ENCODE measurements around the gene UBA7. TPM values are rescaled to one million over a fixed set of nuclear protein-coding genes. Genes with fewer than 3 reads are reported as not detected.
"Not testable (repeated sequence)": the region's sequence is repeated elsewhere in the genome, so short reads cannot be mapped to it uniquely, and the experiment has no call there.

The UBA7 gene
- polyA plus RNA-seq, 1 donor from 2014 or later: 4.0 TPM

DNA sequence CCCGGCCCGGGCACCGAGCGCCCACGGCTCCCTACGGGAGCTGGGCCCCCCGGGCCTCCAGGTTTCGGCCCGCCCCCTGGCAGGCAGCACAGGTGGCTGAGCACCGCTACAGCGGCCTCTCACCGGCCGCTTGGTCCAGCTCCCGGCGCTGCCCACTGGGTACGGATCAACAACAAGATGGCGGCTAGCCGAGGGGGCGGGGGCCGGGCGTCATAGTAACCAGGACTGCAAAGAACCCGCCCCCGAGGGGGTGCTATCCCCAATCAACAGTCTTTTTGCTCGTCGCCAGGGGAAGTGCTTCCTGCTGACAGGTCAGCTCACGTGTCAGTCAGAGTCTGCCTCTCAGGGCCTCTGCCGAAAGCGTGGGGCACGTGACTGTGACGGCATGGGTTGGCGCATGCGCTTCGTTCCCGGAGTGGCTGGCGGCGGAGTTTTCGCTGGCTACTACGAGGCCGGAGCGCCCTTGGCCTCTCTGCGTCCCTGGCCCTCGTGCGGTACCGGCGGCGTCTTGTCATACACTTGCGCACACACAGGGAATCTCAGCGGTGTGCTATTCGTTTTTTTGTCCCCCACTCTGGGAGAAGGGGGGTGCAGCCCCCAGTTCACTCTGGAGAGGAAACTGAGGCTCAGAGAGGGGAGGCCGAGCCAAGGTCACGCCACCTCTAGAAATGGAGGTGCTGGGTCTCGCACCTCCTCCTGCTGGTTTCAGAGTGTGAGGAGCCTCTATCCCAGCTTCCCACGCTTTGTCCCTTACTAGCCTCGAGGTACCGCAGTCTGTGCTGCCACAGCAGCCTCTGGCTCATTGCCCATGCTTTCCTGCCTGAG lies 27.2 kb downstream of the UBA7 start, which contains the start of gene IP6K1:
Gene IP6K1 (minus strand): TSS at position 186 of the 825 bp plus-strand sequence. CDS start 38,502 bp downstream, outside the sequence.
- TF ChIP-seq TAF1 (IDR thresholded peaks at IDR 0.05; ENCODE audit: low read depth): peak; percentile 58
- TF ChIP-seq, protein P1, sequence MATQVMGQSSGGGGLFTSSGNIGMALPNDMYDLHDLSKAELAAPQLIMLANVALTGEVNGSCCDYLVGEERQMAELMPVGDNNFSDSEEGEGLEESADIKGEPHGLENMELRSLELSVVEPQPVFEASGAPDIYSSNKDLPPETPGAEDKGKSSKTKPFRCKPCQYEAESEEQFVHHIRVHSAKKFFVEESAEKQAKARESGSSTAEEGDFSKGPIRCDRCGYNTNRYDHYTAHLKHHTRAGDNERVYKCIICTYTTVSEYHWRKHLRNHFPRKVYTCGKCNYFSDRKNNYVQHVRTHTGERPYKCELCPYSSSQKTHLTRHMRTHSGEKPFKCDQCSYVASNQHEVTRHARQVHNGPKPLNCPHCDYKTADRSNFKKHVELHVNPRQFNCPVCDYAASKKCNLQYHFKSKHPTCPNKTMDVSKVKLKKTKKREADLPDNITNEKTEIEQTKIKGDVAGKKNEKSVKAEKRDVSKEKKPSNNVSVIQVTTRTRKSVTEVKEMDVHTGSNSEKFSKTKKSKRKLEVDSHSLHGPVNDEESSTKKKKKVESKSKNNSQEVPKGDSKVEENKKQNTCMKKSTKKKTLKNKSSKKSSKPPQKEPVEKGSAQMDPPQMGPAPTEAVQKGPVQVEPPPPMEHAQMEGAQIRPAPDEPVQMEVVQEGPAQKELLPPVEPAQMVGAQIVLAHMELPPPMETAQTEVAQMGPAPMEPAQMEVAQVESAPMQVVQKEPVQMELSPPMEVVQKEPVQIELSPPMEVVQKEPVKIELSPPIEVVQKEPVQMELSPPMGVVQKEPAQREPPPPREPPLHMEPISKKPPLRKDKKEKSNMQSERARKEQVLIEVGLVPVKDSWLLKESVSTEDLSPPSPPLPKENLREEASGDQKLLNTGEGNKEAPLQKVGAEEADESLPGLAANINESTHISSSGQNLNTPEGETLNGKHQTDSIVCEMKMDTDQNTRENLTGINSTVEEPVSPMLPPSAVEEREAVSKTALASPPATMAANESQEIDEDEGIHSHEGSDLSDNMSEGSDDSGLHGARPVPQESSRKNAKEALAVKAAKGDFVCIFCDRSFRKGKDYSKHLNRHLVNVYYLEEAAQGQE (IDR thresholded peaks at IDR 0.05; ENCODE audit: borderline replicate concordance): peak; percentile 18
- TF ChIP-seq EZH2 (IDR thresholded peaks at IDR 0.05; ENCODE audit: borderline replicate concordance, insufficient read depth, low read length, poor library complexity, severe bottlenecking): no peak
- TF ChIP-seq POLR2AphosphoS5 (IDR thresholded peaks at IDR 0.05): peak; percentile 99
- TF ChIP-seq EP300 (conservative IDR thresholded peaks at IDR 0.05; ENCODE audit: poor library complexity, severe bottlenecking): no peak
- TF ChIP-seq, protein P2, sequence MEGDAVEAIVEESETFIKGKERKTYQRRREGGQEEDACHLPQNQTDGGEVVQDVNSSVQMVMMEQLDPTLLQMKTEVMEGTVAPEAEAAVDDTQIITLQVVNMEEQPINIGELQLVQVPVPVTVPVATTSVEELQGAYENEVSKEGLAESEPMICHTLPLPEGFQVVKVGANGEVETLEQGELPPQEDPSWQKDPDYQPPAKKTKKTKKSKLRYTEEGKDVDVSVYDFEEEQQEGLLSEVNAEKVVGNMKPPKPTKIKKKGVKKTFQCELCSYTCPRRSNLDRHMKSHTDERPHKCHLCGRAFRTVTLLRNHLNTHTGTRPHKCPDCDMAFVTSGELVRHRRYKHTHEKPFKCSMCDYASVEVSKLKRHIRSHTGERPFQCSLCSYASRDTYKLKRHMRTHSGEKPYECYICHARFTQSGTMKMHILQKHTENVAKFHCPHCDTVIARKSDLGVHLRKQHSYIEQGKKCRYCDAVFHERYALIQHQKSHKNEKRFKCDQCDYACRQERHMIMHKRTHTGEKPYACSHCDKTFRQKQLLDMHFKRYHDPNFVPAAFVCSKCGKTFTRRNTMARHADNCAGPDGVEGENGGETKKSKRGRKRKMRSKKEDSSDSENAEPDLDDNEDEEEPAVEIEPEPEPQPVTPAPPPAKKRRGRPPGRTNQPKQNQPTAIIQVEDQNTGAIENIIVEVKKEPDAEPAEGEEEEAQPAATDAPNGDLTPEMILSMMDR (IDR thresholded peaks at IDR 0.05; ENCODE audit: poor library complexity, severe bottlenecking): no peak
- peak; percentile 63 for TF ChIP-seq MXI1 (conservative IDR thresholded peaks at IDR 0.05; ENCODE audit: poor library complexity, severe bottlenecking)
- no peak for TF ChIP-seq SMC3 (conservative IDR thresholded peaks at IDR 0.05; ENCODE audit: poor library complexity)
- TF ChIP-seq RAD21 (conservative IDR thresholded peaks at IDR 0.05): no peak
- Histone ChIP-seq H3K79me2 (replicated peaks; ENCODE audit: insufficient read depth, low read length) (peaks cover 41% of the 10 kb centered on the region), H3F3A (ENCODE audit: insufficient read depth, low read length, poor library complexity, severe bottlenecking) (no peaks in the 10 kb centered on the region), H3K27ac (ENCODE audit: low read length) (peak within 1 kb of the TSS; percentile 92), H3K27me3 (ENCODE audit: insufficient read depth, low read depth, low read length) (no peaks in the 10 kb centered on the region), H3K9me3 (ENCODE audit: low read length) (no peaks in the 10 kb centered on the region), H3K9ac (ENCODE audit: low read length) (peak within 1 kb of the TSS; percentile 98), H3K36me3 (ENCODE audit: insufficient read depth, low read length) (no peaks in the 10 kb centered on the region), H3K4me3 (ENCODE audit: low read length) (peak within 1 kb of the TSS; percentile 79), H2AFZ (ENCODE audit: low read depth, low read length) (peak within 1 kb of the TSS; percentile 91), H3K4me2 (ENCODE audit: low read length) (peak within 1 kb of the TSS; percentile 94), H3K9me2 (ENCODE audit: insufficient read depth, low read length) (no peaks in the 10 kb centered on the region), H4K20me1 (ENCODE audit: insufficient read depth) (peaks cover 2% of the 10 kb centered on the region)

DNA sequence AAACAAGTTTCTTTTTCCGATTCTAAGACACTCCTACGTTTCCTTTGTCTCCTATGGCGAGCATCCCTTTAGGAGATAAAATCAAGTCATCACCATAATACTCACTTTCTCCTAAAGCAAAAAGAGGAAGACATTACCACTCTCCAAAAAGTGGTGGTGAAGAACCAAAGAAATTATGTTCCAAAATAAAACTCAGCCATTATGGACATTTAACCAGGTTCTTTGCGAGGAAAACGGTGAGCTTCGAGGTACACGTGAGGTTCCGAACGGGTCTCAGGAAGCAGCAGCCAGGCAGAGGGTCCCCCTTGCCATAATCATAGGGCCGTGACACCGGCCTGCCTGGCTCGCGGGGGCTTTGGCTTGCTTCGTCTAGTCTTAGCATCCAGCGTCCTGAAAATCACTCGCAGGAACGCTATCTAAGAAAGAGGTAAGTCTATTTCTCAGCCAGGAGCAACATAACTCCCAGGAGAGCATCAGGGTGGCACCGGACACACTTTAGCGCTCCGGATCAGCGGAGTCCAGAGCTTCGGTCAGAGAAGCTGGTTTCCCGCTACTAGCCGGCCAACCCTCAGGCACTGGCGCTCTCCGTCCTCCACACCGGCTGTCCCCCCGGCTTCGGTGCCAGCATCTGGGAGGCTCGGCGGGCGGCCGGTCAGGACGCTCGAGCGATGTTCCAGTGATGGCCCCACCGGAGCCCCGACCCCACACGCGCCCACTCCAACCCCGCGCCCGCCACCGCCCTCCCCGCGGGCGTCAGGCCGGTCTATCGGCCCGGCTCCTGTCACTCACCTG lies 28.0 kb downstream of the UBA7 start:
- Histone ChIP-seq H3F3A (ENCODE audit: insufficient read depth, low read length, poor library complexity, severe bottlenecking) (no peaks in the 10 kb centered on the region), H3K79me2 (replicated peaks; ENCODE audit: insufficient read depth, low read length) (peaks cover 48% of the 10 kb centered on the region), H3K27ac (ENCODE audit: low read length) (peak overlapping the region; percentile 92), H3K27me3 (ENCODE audit: insufficient read depth, low read depth, low read length) (no peaks in the 10 kb centered on the region), H3K9me3 (ENCODE audit: low read length) (no peaks in the 10 kb centered on the region), H3K4me2 (ENCODE audit: low read length) (peak overlapping the region; percentile 94), H3K9ac (ENCODE audit: low read length) (peak overlapping the region; percentile 98), H3K9me2 (ENCODE audit: insufficient read depth, low read length) (no peaks in the 10 kb centered on the region), H4K20me1 (ENCODE audit: insufficient read depth) (peaks cover 4% of the 10 kb centered on the region), H3K4me3 (ENCODE audit: low read length) (peak overlapping the region; percentile 79), H2AFZ (ENCODE audit: low read depth, low read length) (peak overlapping the region; percentile 73), H3K36me3 (ENCODE audit: insufficient read depth, low read length) (no peaks in the 10 kb centered on the region)
- TF ChIP-seq, protein P1 (IDR thresholded peaks at IDR 0.05; ENCODE audit: borderline replicate concordance): peak; percentile 34
- TF ChIP-seq EP300 (conservative IDR thresholded peaks at IDR 0.05; ENCODE audit: poor library complexity, severe bottlenecking) (no peak), TAF1 (IDR thresholded peaks at IDR 0.05; ENCODE audit: low read depth) (no peak)

DNA sequence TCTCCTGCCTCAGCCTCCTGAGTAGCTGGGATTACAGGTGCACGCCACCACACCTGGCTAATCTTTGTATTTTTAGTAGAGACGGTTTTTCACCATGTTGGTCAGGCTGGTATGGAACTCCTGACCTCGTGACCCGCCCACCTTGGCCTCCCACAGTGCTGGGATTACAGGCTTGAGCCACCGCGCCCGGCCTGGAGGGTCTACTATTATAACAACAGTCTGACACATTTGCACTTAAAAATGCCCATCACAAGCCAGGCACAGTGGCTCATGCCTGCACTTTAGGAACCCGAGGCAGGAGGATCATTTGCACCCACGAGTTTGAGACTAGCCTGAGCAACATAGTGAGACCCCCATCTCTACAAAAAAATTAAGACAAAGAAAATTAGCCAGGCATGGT lies 31.5 kb downstream of the UBA7 start:
- H3K36me3 ChIP-seq (ENCODE audit: insufficient read depth, low read length); H3F3A ChIP-seq (ENCODE audit: insufficient read depth, low read length, poor library complexity, severe bottlenecking); H3K27ac ChIP-seq (ENCODE audit: low read length); H2AFZ ChIP-seq (ENCODE audit: low read depth, low read length); H3K27me3 ChIP-seq (ENCODE audit: insufficient read depth, low read depth, low read length); H3K4me3 ChIP-seq (ENCODE audit: low read length); H4K20me1 ChIP-seq (ENCODE audit: insufficient read depth); H3K9me2 ChIP-seq (ENCODE audit: insufficient read depth, low read length); H3K4me2 ChIP-seq (ENCODE audit: low read length); H3K9ac ChIP-seq (ENCODE audit: low read length); H3K9me3 ChIP-seq (ENCODE audit: low read length): not testable (repeated sequence)
- peaks cover 79% of the 10 kb centered on the region for H3K79me2 ChIP-seq (replicated peaks; ENCODE audit: insufficient read depth, low read length)
